ENCODE measurements around the gene ARID2.

Gene ARID2

GRCh38 chr12:45708901-45709300, 20.6 kb upstream of the ARID2 start:
- H3F3A ChIP-seq (ENCODE audit: insufficient read depth, low read length): no peaks in the 10 kb centered on the region
- H3K4me1 ChIP-seq (ENCODE audit: insufficient read depth, low read length, severe bottlenecking): no peaks in the 10 kb centered on the region
- H3K79me2 ChIP-seq (ENCODE audit: insufficient read depth, low read length): no peaks in the 10 kb centered on the region
- no peaks in the 10 kb centered on the region for H3K36me3 ChIP-seq (ENCODE audit: insufficient read depth, low read length)
- no peak overlapping the region for H3K27ac ChIP-seq (ENCODE audit: low read depth, low read length, poor library complexity, severe bottlenecking)
- H3K27me3 ChIP-seq (ENCODE audit: insufficient read depth, low read length): no peaks in the 10 kb centered on the region
- H3K4me3 ChIP-seq (ENCODE audit: low read depth, low read length, poor library complexity, severe bottlenecking): no peak overlapping the region
- H3K9ac ChIP-seq (ENCODE audit: low read length): no peak overlapping the region
- no peaks in the 10 kb centered on the region for H3K9me2 ChIP-seq (ENCODE audit: low read depth, low read length)
- H4K20me1 ChIP-seq (ENCODE audit: insufficient read depth, low read length): no peaks in the 10 kb centered on the region
- H3K4me2 ChIP-seq (ENCODE audit: low read length): no peak overlapping the region
- no peak overlapping the region for H2AFZ ChIP-seq (ENCODE audit: low read length)
- H3K9me3 ChIP-seq (ENCODE audit: low read length): no peaks in the 10 kb centered on the region
- TF ChIP-seq, protein P1, sequence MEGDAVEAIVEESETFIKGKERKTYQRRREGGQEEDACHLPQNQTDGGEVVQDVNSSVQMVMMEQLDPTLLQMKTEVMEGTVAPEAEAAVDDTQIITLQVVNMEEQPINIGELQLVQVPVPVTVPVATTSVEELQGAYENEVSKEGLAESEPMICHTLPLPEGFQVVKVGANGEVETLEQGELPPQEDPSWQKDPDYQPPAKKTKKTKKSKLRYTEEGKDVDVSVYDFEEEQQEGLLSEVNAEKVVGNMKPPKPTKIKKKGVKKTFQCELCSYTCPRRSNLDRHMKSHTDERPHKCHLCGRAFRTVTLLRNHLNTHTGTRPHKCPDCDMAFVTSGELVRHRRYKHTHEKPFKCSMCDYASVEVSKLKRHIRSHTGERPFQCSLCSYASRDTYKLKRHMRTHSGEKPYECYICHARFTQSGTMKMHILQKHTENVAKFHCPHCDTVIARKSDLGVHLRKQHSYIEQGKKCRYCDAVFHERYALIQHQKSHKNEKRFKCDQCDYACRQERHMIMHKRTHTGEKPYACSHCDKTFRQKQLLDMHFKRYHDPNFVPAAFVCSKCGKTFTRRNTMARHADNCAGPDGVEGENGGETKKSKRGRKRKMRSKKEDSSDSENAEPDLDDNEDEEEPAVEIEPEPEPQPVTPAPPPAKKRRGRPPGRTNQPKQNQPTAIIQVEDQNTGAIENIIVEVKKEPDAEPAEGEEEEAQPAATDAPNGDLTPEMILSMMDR (IDR thresholded peaks at IDR 0.05; ENCODE audit: low read length): no peak
- no peak for TF ChIP-seq EZH2 (IDR thresholded peaks at IDR 0.05; ENCODE audit: borderline replicate concordance, low read length)

DNA sequence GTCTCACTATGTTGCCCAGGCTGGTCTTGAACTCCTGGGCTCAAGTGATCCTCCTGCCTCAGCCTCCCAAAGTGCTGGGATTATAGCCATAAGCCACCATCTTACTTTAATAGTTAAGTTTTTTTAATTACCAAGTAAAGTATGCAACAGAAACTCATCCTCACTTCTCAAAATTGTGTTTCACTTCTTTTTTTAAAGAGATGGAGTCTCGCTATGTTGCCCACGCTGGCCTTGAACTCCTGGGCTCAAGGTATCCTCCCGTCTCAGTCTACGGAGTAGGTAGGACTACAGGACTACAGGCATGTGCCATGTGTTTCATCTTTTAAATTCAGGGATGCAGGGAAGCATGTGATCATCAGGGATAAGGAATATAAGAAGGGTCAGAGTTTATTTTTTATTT, 17.2 kb upstream of the ARID2 start:
- no peak overlapping the region for H3K4me2 ChIP-seq (ENCODE audit: low read length)

DNA sequence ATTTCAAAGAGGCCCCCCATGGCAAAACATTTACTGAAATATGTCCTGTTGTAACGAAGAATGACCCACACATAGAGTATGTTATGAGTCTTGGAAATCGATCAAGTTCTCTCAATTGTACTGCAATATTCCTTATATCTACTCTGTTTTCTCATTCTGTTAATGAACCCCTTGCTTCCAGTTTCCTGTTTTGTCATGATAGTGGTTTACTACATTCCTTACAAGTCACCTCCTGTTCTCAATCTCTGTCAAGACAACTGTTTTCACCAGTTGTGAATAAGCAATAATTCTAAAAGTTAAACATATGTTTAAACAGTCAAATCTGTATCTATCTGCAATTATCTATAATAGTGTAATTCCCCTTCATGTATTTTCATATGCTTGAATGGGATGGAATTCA, 16.4 kb upstream of the ARID2 start:
- Histone ChIP-seq H3K4me2 (ENCODE audit: low read length) (no peak overlapping the region), H3K4me1 (ENCODE audit: insufficient read depth, low read length, severe bottlenecking) (no peaks in the 10 kb centered on the region), H3K27me3 (ENCODE audit: insufficient read depth, low read length) (no peaks in the 10 kb centered on the region), H3K27ac (ENCODE audit: low read depth, low read length, poor library complexity, severe bottlenecking) (no peak overlapping the region), H3K9ac (ENCODE audit: low read length) (no peak overlapping the region), H3K36me3 (ENCODE audit: insufficient read depth, low read length) (no peaks in the 10 kb centered on the region), H3K4me3 (ENCODE audit: low read depth, low read length, poor library complexity, severe bottlenecking) (no peak overlapping the region), H3F3A (ENCODE audit: insufficient read depth, low read length) (no peaks in the 10 kb centered on the region), H2AFZ (ENCODE audit: low read length) (no peak overlapping the region), H3K9me3 (ENCODE audit: low read length) (no peaks in the 10 kb centered on the region), H3K79me2 (ENCODE audit: insufficient read depth, low read length) (no peaks in the 10 kb centered on the region), H4K20me1 (ENCODE audit: insufficient read depth, low read length) (no peaks in the 10 kb centered on the region), H3K9me2 (ENCODE audit: low read depth, low read length) (no peaks in the 10 kb centered on the region)
- TF ChIP-seq EZH2 (IDR thresholded peaks at IDR 0.05; ENCODE audit: borderline replicate concordance, low read length): no peak
- TF ChIP-seq, protein P1 (IDR thresholded peaks at IDR 0.05; ENCODE audit: low read length): no peak

More for the DNA sequence above, 17.2 kb upstream of the ARID2 start:
- H2AFZ ChIP-seq (ENCODE audit: low read length): no peak overlapping the region
- H3K36me3 ChIP-seq (ENCODE audit: insufficient read depth, low read length): no peaks in the 10 kb centered on the region
- no peaks in the 10 kb centered on the region for H3K9me3 ChIP-seq (ENCODE audit: low read length)
- no peaks in the 10 kb centered on the region for H4K20me1 ChIP-seq (ENCODE audit: insufficient read depth, low read length)
- no peaks in the 10 kb centered on the region for H3K9me2 ChIP-seq (ENCODE audit: low read depth, low read length)
- H3K4me3 ChIP-seq (ENCODE audit: low read depth, low read length, poor library complexity, severe bottlenecking): no peak overlapping the region
- H3F3A ChIP-seq (ENCODE audit: insufficient read depth, low read length): no peaks in the 10 kb centered on the region
- no peak overlapping the region for H3K9ac ChIP-seq (ENCODE audit: low read length)
- no peak overlapping the region for H3K27ac ChIP-seq (ENCODE audit: low read depth, low read length, poor library complexity, severe bottlenecking)
- TF ChIP-seq, protein P1 (IDR thresholded peaks at IDR 0.05; ENCODE audit: low read length): no peak
- no peak for TF ChIP-seq EZH2 (IDR thresholded peaks at IDR 0.05; ENCODE audit: borderline replicate concordance, low read length)
- H3K79me2 ChIP-seq (ENCODE audit: insufficient read depth, low read length): no peaks in the 10 kb centered on the region
- H3K27me3 ChIP-seq (ENCODE audit: insufficient read depth, low read length): no peaks in the 10 kb centered on the region
- no peaks in the 10 kb centered on the region for H3K4me1 ChIP-seq (ENCODE audit: insufficient read depth, low read length, severe bottlenecking)

Measured in OCI-LY1 (cell line).